Astrocyte (in vitro differentiated cells and primary cell): ENCODE results near the gene CLDN4.

ENCODE experiments used
- EZH2 ChIP-seq: IDR thresholded peaks from 2 replicates; pipeline ENCODE4 v1.6.1; 2012; ENCODE audit warnings: mild to moderate bottlenecking, low read length, inconsistent platforms; ENCODE audit not compliant: insufficient read depth
- TF ChIP-seq, protein P1 (sequence below): IDR thresholded peaks from 2 replicates; pipeline ENCODE4 v1.5.1; 2011; ENCODE audit warnings: low read depth, mild to moderate bottlenecking, inconsistent platforms, low read length, moderate library complexity; ENCODE audit not compliant: insufficient read depth

DNA sequence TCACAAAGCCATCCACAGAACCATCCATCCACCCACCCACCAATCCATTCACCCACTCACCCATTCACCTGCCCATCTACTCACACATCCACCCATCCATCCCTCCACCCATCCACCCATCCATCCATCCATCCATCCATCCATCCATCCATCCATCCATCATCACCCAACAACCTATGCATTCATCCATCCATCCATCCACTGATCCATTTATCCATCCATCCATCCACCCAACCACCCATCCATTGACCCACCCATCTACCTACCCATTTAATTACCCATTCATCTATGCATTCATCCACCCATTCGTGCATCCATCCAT lies 35.6 kb downstream of the CLDN4 start:
- TF ChIP-seq, protein P1, sequence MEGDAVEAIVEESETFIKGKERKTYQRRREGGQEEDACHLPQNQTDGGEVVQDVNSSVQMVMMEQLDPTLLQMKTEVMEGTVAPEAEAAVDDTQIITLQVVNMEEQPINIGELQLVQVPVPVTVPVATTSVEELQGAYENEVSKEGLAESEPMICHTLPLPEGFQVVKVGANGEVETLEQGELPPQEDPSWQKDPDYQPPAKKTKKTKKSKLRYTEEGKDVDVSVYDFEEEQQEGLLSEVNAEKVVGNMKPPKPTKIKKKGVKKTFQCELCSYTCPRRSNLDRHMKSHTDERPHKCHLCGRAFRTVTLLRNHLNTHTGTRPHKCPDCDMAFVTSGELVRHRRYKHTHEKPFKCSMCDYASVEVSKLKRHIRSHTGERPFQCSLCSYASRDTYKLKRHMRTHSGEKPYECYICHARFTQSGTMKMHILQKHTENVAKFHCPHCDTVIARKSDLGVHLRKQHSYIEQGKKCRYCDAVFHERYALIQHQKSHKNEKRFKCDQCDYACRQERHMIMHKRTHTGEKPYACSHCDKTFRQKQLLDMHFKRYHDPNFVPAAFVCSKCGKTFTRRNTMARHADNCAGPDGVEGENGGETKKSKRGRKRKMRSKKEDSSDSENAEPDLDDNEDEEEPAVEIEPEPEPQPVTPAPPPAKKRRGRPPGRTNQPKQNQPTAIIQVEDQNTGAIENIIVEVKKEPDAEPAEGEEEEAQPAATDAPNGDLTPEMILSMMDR = no peak
- no peak for TF ChIP-seq EZH2
